H9 (cell line): ENCODE data around the gene DCHS2. TPM values are rescaled to one million over a fixed set of nuclear protein-coding genes. Genes with fewer than 3 reads are reported as not detected.

Source experiments
- DNase-seq: peaks from one replicate; pipeline ENCODE4 v3.0.0-alpha.2; 2017
- H2AFZ ChIP-seq: one replicate; pipeline ENCODE4 v1.6.1; 2013; ENCODE audit warnings: mild to moderate bottlenecking, low read length, control low read depth, moderate library complexity
- H2AK5ac ChIP-seq: 2 replicates; pipeline ENCODE4 v1.6.1; 2013; ENCODE audit warnings: low read length, control low read depth, mixed read lengths; ENCODE audit not compliant: insufficient read length
- H2BK120ac ChIP-seq: one replicate; pipeline ENCODE4 v1.6.1; 2013; ENCODE audit warnings: low read depth, mild to moderate bottlenecking, low read length, control low read depth, inconsistent platforms; ENCODE audit not compliant: poor library complexity, severe bottlenecking
- H2BK12ac ChIP-seq: 2 replicates; pipeline ENCODE4 v1.6.1; 2013; ENCODE audit warnings: low read length, control low read depth, mixed read lengths, low read depth; ENCODE audit not compliant: insufficient read length
- H2BK15ac ChIP-seq: 2 replicates; pipeline ENCODE4 v1.6.1; 2013; ENCODE audit warnings: low read depth, low read length, control low read depth
- H2BK20ac ChIP-seq: one replicate; pipeline ENCODE4 v1.6.1; 2013; ENCODE audit warnings: low read depth, mild to moderate bottlenecking, low read length, control low read depth, inconsistent platforms; ENCODE audit not compliant: poor library complexity, severe bottlenecking
- H2BK5ac ChIP-seq: 2 replicates; pipeline ENCODE4 v1.6.1; 2013; ENCODE audit warnings: low read length, control low read depth, mixed read lengths; ENCODE audit not compliant: insufficient read length
- H3K14ac ChIP-seq: 2 replicates; pipeline ENCODE4 v1.6.1; 2013; ENCODE audit warnings: low read length, control low read depth; ENCODE audit not compliant: insufficient read depth
- H3K18ac ChIP-seq: 2 replicates; pipeline ENCODE4 v1.6.1; 2013; ENCODE audit warnings: low read depth, mild to moderate bottlenecking, mixed read lengths, low read length, control low read depth; ENCODE audit not compliant: insufficient read length
- H3K23ac ChIP-seq: 2 replicates; pipeline ENCODE4 v1.6.1; 2013; ENCODE audit warnings: low read length, control low read depth, mixed read lengths, low read depth; ENCODE audit not compliant: insufficient read length
- H3K23me2 ChIP-seq: 2 replicates; pipeline ENCODE4 v1.6.1; 2013; ENCODE audit warnings: low read depth, mild to moderate bottlenecking, mixed read lengths, low read length, control low read depth; ENCODE audit not compliant: insufficient read length, poor library complexity, severe bottlenecking
- H3K27ac ChIP-seq: 2 replicates; pipeline ENCODE4 v1.5.1; 2013; ENCODE audit warnings: low read length, control low read depth, mixed read lengths, low read depth; ENCODE audit not compliant: insufficient read length
- H3K27me3 ChIP-seq: 2 replicates; pipeline ENCODE4 v1.6.1; 2013; ENCODE audit warnings: low read length, control low read depth, inconsistent platforms; ENCODE audit not compliant: insufficient read depth
- H3K4ac ChIP-seq: 2 replicates; pipeline ENCODE4 v1.6.1; 2013; ENCODE audit warnings: low read depth, mild to moderate bottlenecking, control low read depth, inconsistent platforms, low read length, moderate library complexity
- H3K4me1 ChIP-seq: 2 replicates; pipeline ENCODE4 v1.6.1; 2013; ENCODE audit warnings: low read length, control low read depth, inconsistent platforms; ENCODE audit not compliant: insufficient read depth
- H3K4me2 ChIP-seq: 2 replicates; pipeline ENCODE4 v1.6.1; 2013; ENCODE audit warnings: low read length, control low read depth, mixed read lengths; ENCODE audit not compliant: insufficient read length, insufficient read depth
- H3K56ac ChIP-seq: 2 replicates; pipeline ENCODE4 v1.6.1; 2013; ENCODE audit warnings: low read depth, mild to moderate bottlenecking, mixed read lengths, low read length, control low read depth; ENCODE audit not compliant: insufficient read length
- H3K79me1 ChIP-seq: 2 replicates; pipeline ENCODE4 v1.6.1; 2013; ENCODE audit warnings: low read depth, mild to moderate bottlenecking, moderate library complexity, low read length, control low read depth, inconsistent platforms; ENCODE audit not compliant: insufficient read depth, poor library complexity, severe bottlenecking
- H3K79me2 ChIP-seq: 2 replicates; pipeline ENCODE4 v1.6.1; 2013; ENCODE audit warnings: low read length, control low read depth, inconsistent platforms; ENCODE audit not compliant: insufficient read depth
- H3K9ac ChIP-seq: 2 replicates; pipeline ENCODE4 v1.6.1; 2013; ENCODE audit warnings: low read length, control low read depth, mixed read lengths; ENCODE audit not compliant: insufficient read length; ENCODE audit errors: extremely low read depth
- H3K9me3 ChIP-seq: one replicate; pipeline ENCODE4 v1.6.1; 2013; ENCODE audit warnings: low read depth, low read length, inconsistent platforms; ENCODE audit not compliant: control insufficient read depth
- H3T11ph ChIP-seq: one replicate; pipeline ENCODE4 v1.6.1; 2013; ENCODE audit warnings: mild to moderate bottlenecking, low read length, control low read depth, inconsistent platforms
- H4K20me1 ChIP-seq: one replicate; pipeline ENCODE4 v1.6.1; 2013; ENCODE audit not compliant: control insufficient read depth, insufficient read length, insufficient read depth
- H4K5ac ChIP-seq: 2 replicates; pipeline ENCODE4 v1.6.1; 2013; ENCODE audit warnings: low read depth, mild to moderate bottlenecking, mixed read lengths, low read length, control low read depth; ENCODE audit not compliant: insufficient read length
- H4K8ac ChIP-seq: replicated peaks from 2 replicates; pipeline ENCODE4 v1.6.1; 2013; ENCODE audit warnings: low read length, control low read depth, mixed read lengths, low read depth; ENCODE audit not compliant: insufficient read length
- H4K91ac ChIP-seq: 2 replicates; pipeline ENCODE4 v1.6.1; 2013; ENCODE audit warnings: low read depth, mild to moderate bottlenecking, moderate library complexity, mixed read lengths, low read length, control low read depth; ENCODE audit not compliant: insufficient read length
- H3K27ac Mint-ChIP-seq, 3 experiments: 2 replicates in 2 of 3; 3 replicates in 1 of 3; pipeline ENCODE4 v1.8.0; 2020 to 2021; ENCODE audit warnings: mixed read lengths in 3 of 3, mild to moderate bottlenecking in 1 of 3, moderate library complexity in 1 of 3
- H3K27me3 Mint-ChIP-seq: 2 replicates; pipeline ENCODE4 v1.8.0; 2021; ENCODE audit warnings: low read depth, mild to moderate bottlenecking, moderate library complexity, mixed read lengths
- H3K36me3 Mint-ChIP-seq, 3 experiments: 2 replicates in 2 of 3; 3 replicates in 1 of 3; pipeline ENCODE4 v1.8.0; 2020 to 2021; ENCODE audit warnings: low read depth in 3 of 3, mixed read lengths in 3 of 3; ENCODE audit not compliant: insufficient read depth in 1 of 3
- H3K4me1 Mint-ChIP-seq, 2 experiments: 2 replicates each; pipeline ENCODE4 v1.8.0; 2020; ENCODE audit warnings: mixed read lengths in 2 of 2
- H3K4me3 Mint-ChIP-seq, 2 experiments: 2 replicates in 1 of 2; 3 replicates in 1 of 2; pipeline ENCODE4 v1.8.0; 2020 to 2021; ENCODE audit warnings: mild to moderate bottlenecking in 2 of 2, mixed read lengths in 2 of 2, moderate library complexity in 1 of 2
- H3K9me3 Mint-ChIP-seq, 2 experiments: 2 replicates in 1 of 2; 3 replicates in 1 of 2; pipeline ENCODE4 v1.8.0; 2020; ENCODE audit warnings: mild to moderate bottlenecking in 2 of 2, mixed read lengths in 2 of 2, moderate library complexity in 1 of 2
- WGBS: extraction: QIAGEN DNeasy Blood & Tissue Kit; methylation state at CpG from one replicate; pipeline ENCODE4 v1.1.7; 2013; ENCODE audit warnings: missing lambda C conversion rate, low lambda C conversion rate, mixed read lengths; ENCODE audit not compliant: insufficient read length; ENCODE audit errors: extremely low coverage; 5-methylcytosine and 5-hydroxymethylcytosine counted together
- total RNA-seq: library from RNA; stranded (reverse); gene quantifications from 2 replicates; pipeline ENCODE4 v1.2.1, GENCODE V29; 2021
- TF ChIP-seq, protein P1 (sequence below): fragments of 200-600 bp; sonication (generic); conservative IDR thresholded peaks from 3 replicates; pipeline ENCODE4 v1.8.0; 2021; ENCODE audit warnings: antibody characterized with exemption, mild to moderate bottlenecking

DCHS2 gene
- total RNA-seq, 1 experiment from 2014 or later = 0.57 TPM

GRCh38 chr4:154361450-154361849, 130.1 kb downstream of the DCHS2 start:
- Histone ChIP-seq H3K14ac (no peak overlapping the region), H3K18ac (no peak overlapping the region), H2BK120ac (no peak overlapping the region), H4K91ac (no peak overlapping the region), H4K8ac (no peak overlapping the region), H3K9ac (no peak overlapping the region), H2BK12ac (no peak overlapping the region), H2AFZ (no peak overlapping the region), H3K23ac (no peak overlapping the region), H3K27me3 (no peaks in the 10 kb centered on the region), H4K20me1 (no peaks in the 10 kb centered on the region), H3K23me2 (no peaks in the 10 kb centered on the region), H3K56ac (no peak overlapping the region), H3K4me1 (no peaks in the 10 kb centered on the region; the same call in 1 of the 2 replicates), H2BK5ac (no peak overlapping the region), H3K4me2 (no peak overlapping the region), H3K4ac (no peak overlapping the region), H3K79me2 (no peaks in the 10 kb centered on the region), H3K9me3 (no peaks in the 10 kb centered on the region), H2BK20ac (no peak overlapping the region), H2BK15ac (no peak overlapping the region), H3K27ac (no peak overlapping the region), H3K79me1 (no peaks in the 10 kb centered on the region), H2AK5ac (no peak overlapping the region), H4K5ac (no peak overlapping the region), H3T11ph (no peak overlapping the region)
- peaks cover 4 to 8% of the 10 kb centered on the region in 2 experiments; a peak in 3 of 4 replicates for H3K4me1 Mint-ChIP-seq
- H3K27ac Mint-ChIP-seq = no peak overlapping the region
- WGBS = no CpG with 5 or more reads among the region's 4 CpGs
- no peak overlapping the region for H3K4me3 Mint-ChIP-seq
- TF ChIP-seq, protein P1, sequence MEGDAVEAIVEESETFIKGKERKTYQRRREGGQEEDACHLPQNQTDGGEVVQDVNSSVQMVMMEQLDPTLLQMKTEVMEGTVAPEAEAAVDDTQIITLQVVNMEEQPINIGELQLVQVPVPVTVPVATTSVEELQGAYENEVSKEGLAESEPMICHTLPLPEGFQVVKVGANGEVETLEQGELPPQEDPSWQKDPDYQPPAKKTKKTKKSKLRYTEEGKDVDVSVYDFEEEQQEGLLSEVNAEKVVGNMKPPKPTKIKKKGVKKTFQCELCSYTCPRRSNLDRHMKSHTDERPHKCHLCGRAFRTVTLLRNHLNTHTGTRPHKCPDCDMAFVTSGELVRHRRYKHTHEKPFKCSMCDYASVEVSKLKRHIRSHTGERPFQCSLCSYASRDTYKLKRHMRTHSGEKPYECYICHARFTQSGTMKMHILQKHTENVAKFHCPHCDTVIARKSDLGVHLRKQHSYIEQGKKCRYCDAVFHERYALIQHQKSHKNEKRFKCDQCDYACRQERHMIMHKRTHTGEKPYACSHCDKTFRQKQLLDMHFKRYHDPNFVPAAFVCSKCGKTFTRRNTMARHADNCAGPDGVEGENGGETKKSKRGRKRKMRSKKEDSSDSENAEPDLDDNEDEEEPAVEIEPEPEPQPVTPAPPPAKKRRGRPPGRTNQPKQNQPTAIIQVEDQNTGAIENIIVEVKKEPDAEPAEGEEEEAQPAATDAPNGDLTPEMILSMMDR = no peak
- no peaks in the 10 kb centered on the region for H3K27me3 Mint-ChIP-seq
- no peaks in the 10 kb centered on the region for H3K36me3 Mint-ChIP-seq
- H3K9me3 Mint-ChIP-seq = no peaks in the 10 kb centered on the region
- DNase-seq = no peak
